NB4 (cell line): ENCODE results near the gene GPR139.

ENCODE experiments used
- MYC ChIP-seq: IDR thresholded peaks from 2 replicates; pipeline ENCODE4 v1.6.1; 2011; ENCODE audit warnings: low read depth, low read length
- POLR2A ChIP-seq: IDR thresholded peaks from 2 replicates; pipeline ENCODE4 v1.6.1; 2011; ENCODE audit warnings: mild to moderate bottlenecking; ENCODE audit not compliant: insufficient read length; ENCODE audit errors: extremely low read depth
- TF ChIP-seq, protein P1 (sequence below): IDR thresholded peaks from one replicate; pipeline ENCODE4 v1.5.1; 2012; ENCODE audit warnings: low read depth, low read length
- TF ChIP-seq, protein P2 (sequence below): IDR thresholded peaks from 2 replicates; pipeline ENCODE4 v1.6.1; 2011; ENCODE audit warnings: low read depth, low read length

DNA sequence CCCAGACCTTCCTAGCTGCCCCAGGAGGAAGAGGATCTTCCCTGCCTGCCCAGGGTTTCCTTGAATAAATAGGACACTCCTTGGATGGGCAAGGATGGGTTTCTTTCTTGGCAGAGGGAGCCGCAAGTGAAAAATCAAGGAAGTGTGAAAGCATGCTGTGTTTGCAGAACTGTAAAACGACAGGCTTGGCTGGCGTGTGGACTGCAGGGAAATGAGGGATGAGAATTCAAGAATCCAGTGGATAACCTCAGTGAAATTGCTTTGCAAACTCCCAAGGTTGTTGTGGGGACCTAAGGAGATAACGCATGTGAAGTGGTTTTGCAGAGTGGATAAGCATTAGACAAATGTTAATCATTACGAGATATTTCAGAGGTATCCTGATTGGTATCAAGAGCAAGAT, 20.4 kb downstream of the GPR139 start:
- TF ChIP-seq, protein P1, sequence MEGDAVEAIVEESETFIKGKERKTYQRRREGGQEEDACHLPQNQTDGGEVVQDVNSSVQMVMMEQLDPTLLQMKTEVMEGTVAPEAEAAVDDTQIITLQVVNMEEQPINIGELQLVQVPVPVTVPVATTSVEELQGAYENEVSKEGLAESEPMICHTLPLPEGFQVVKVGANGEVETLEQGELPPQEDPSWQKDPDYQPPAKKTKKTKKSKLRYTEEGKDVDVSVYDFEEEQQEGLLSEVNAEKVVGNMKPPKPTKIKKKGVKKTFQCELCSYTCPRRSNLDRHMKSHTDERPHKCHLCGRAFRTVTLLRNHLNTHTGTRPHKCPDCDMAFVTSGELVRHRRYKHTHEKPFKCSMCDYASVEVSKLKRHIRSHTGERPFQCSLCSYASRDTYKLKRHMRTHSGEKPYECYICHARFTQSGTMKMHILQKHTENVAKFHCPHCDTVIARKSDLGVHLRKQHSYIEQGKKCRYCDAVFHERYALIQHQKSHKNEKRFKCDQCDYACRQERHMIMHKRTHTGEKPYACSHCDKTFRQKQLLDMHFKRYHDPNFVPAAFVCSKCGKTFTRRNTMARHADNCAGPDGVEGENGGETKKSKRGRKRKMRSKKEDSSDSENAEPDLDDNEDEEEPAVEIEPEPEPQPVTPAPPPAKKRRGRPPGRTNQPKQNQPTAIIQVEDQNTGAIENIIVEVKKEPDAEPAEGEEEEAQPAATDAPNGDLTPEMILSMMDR: no peak
- no peak for TF ChIP-seq POLR2A
- TF ChIP-seq, protein P2, sequence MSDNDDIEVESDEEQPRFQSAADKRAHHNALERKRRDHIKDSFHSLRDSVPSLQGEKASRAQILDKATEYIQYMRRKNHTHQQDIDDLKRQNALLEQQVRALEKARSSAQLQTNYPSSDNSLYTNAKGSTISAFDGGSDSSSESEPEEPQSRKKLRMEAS: no peak
- no peak for TF ChIP-seq MYC
